CD14-positive monocyte (primary cell): Measurements from ENCODE around the gene VPS52. TPM values are rescaled to one million over a fixed set of nuclear protein-coding genes. Genes with fewer than 3 reads are reported as not detected.

Source experiments
- DNase-seq, 3 donors: peaks; one replicate each; pipeline ENCODE4 v3.0.0-alpha.2; 2011 to 2022
- H2AFZ ChIP-seq: 2 replicates; pipeline ENCODE4 v1.6.0; 2012; ENCODE audit warnings: mild to moderate bottlenecking, low read depth, low read length, inconsistent platforms; ENCODE audit not compliant: insufficient read depth, poor library complexity, severe bottlenecking
- H3K27ac ChIP-seq, 2 donors: 1 replicate in 1 of 2; 2 replicates in 1 of 2; pipeline ENCODE4 v1.5.1; 2012 to 2013; ENCODE audit warnings: low read length in 2 of 2, control low read depth in 1 of 2, inconsistent platforms in 1 of 2, low read depth in 1 of 2, mild to moderate bottlenecking in 1 of 2
- H3K27me3 ChIP-seq, 2 donors: one replicate each; pipeline versions ENCODE4 v1.6.0 to v1.6.1; 2011 to 2013; ENCODE audit warnings: low read length in 2 of 2; ENCODE audit not compliant: control insufficient read depth in 2 of 2, insufficient read depth in 2 of 2
- H3K36me3 ChIP-seq, 2 donors: replicated peaks in 1 of 2; 1 replicate in 1 of 2; 2 replicates in 1 of 2; pipeline versions ENCODE4 v1.5.1 to v1.6.1; 2012 to 2013; ENCODE audit warnings: low read length in 2 of 2, control low read depth in 1 of 2, inconsistent platforms in 1 of 2, mild to moderate bottlenecking in 1 of 2; ENCODE audit not compliant: insufficient read depth in 2 of 2, control insufficient read depth in 1 of 2
- H3K4me1 ChIP-seq, 2 donors: 1 replicate in 1 of 2; 2 replicates in 1 of 2; pipeline versions ENCODE4 v1.5.1 to v1.6.1; 2012 to 2013; ENCODE audit warnings: low read length in 2 of 2, control low read depth in 1 of 2, inconsistent platforms in 1 of 2, mild to moderate bottlenecking in 1 of 2, moderate library complexity in 1 of 2; ENCODE audit not compliant: insufficient read depth in 2 of 2, control insufficient read depth in 1 of 2
- H3K4me2 ChIP-seq: replicated peaks from 2 replicates; pipeline ENCODE3; 2012; ENCODE audit warnings: low read length, moderate library complexity, mild to moderate bottlenecking; ENCODE audit not compliant: poor library complexity, severe bottlenecking; ENCODE audit errors: extremely low read depth
- H3K4me3 ChIP-seq, 3 experiments: fragments of 200-600 bp in 1 of 3; sonication (generic) in 1 of 3; replicated peaks in 1 of 3; 1 replicate in 2 of 3; 2 replicates in 1 of 3; pipeline ENCODE4 v1.5.1; 2011 to 2013; ENCODE audit warnings: low read length in 3 of 3, mild to moderate bottlenecking in 3 of 3, control low read depth in 2 of 3, low read depth in 2 of 3, inconsistent platforms in 1 of 3, moderate library complexity in 1 of 3
- H3K79me2 ChIP-seq: 2 replicates; pipeline ENCODE4 v1.6.0; 2012; ENCODE audit warnings: mild to moderate bottlenecking, control low read depth, inconsistent platforms, low read length, moderate library complexity; ENCODE audit not compliant: insufficient read depth
- H3K9ac ChIP-seq: 2 replicates; pipeline ENCODE4 v1.6.0; 2017; ENCODE audit warnings: low read length, mild to moderate bottlenecking; ENCODE audit not compliant: insufficient read depth, poor library complexity, severe bottlenecking
- H3K9me3 ChIP-seq, 2 donors: replicated peaks in 1 of 2; 1 replicate in 1 of 2; 2 replicates in 1 of 2; pipeline versions ENCODE4 v1.5.1 to v1.6.1; 2012 to 2013; ENCODE audit warnings: low read length in 2 of 2, control low read depth in 1 of 2; ENCODE audit not compliant: control insufficient read depth in 1 of 2, insufficient read depth in 1 of 2
- H4K20me1 ChIP-seq: 2 replicates; pipeline ENCODE4 v1.6.0; 2012; ENCODE audit warnings: mild to moderate bottlenecking, low read length, control low read depth, moderate library complexity; ENCODE audit not compliant: insufficient read depth
- H3K27ac Mint-ChIP-seq, 7 donors: one replicate each; pipeline ENCODE4 v1.8.0; 2020; ENCODE audit warnings: mild to moderate bottlenecking in 7 of 7, mixed read lengths in 7 of 7, moderate library complexity in 6 of 7, inconsistent platforms in 2 of 7
- H3K27me3 Mint-ChIP-seq, 3 donors: one replicate each; pipeline ENCODE4 v1.8.0; 2021 to 2022; ENCODE audit warnings: low read depth in 3 of 3, mild to moderate bottlenecking in 3 of 3, mixed read lengths in 3 of 3, moderate library complexity in 3 of 3, inconsistent platforms in 1 of 3
- H3K36me3 Mint-ChIP-seq, 2 donors: one replicate each; pipeline ENCODE4 v1.8.0; 2020; ENCODE audit warnings: mixed read lengths in 2 of 2, inconsistent platforms in 1 of 2, mild to moderate bottlenecking in 1 of 2
- H3K4me1 Mint-ChIP-seq: one replicate; pipeline ENCODE4 v1.8.0; 2020; ENCODE audit warnings: mild to moderate bottlenecking, mixed read lengths
- H3K4me3 Mint-ChIP-seq, 2 donors: one replicate each; pipeline ENCODE4 v1.8.0; 2020; ENCODE audit warnings: mild to moderate bottlenecking in 2 of 2, mixed read lengths in 2 of 2, moderate library complexity in 1 of 2
- H3K9me3 Mint-ChIP-seq, 7 donors: one replicate each; pipeline ENCODE4 v1.8.0; 2020 to 2022; ENCODE audit warnings: mixed read lengths in 7 of 7, mild to moderate bottlenecking in 6 of 7, moderate library complexity in 6 of 7, inconsistent platforms in 2 of 7
- CTCF ChIP-seq: fragments of 200-600 bp; IDR thresholded peaks from one replicate; pipeline ENCODE4 v1.8.0; 2022; ENCODE audit warnings: antibody characterized with exemption, mild to moderate bottlenecking
- WGBS: methylation state at CpG from one replicate; pipeline ENCODE4 v1.1.5; 2013; ENCODE audit warnings: missing lambda C conversion rate; ENCODE audit not compliant: insufficient coverage; 5-methylcytosine and 5-hydroxymethylcytosine counted together
- intact Hi-C, 2 donors: fragments of 100-400 bp; cut with micrococcal nuclease; formaldehyde crosslinking; loops; one replicate each; pipeline versions ENCODE4 v1.15.0 to v1.15.1; 2023
- polyA plus RNA-seq, 3 donors: library from polyadenylated mRNA; depleted of rRNA in 1 of 3; unstranded in 2 of 3; stranded (reverse) in 1 of 3; fragments of 300-500 nt in 2 of 3; fragments of >200 nt in 1 of 3; fragmentation: Illumina TruSeq in 2 of 3; gene quantifications; 1 replicate in 2 of 3; 2 replicates in 1 of 3; pipeline ENCODE4 v1.2.3, GENCODE V29; 2012 to 2021

Gene VPS52
- polyA plus RNA-seq, 3 donors: 11.0 to 150 (median 14.5) TPM

- Histone ChIP-seq H4K20me1 (peaks cover 75% of the 10 kb centered on the region), H3K4me1 (peaks cover 34 to 36% of the 10 kb centered on the region in 2 donors), H3K9ac (peak overlapping the region; percentile 78), H3K79me2 (peaks cover 88% of the 10 kb centered on the region), H3K36me3 (peaks cover 39 to 62% of the 10 kb centered on the region in 2 donors), H3K9me3 (no peaks in the 10 kb centered on the region), H3K27me3 (no peaks in the 10 kb centered on the region), H2AFZ (peak overlapping the region; percentile 53), H3K27ac (peak overlapping the region; percentile 94 to 98), H3K4me2 (peak overlapping the region; percentile 99), H3K4me3 (peak overlapping the region; percentile 75 to 95 (median 83))
- Mint-ChIP-seq H3K9me3 (peaks cover 0 to 7% (median 0%) of the 10 kb centered on the region in 7 donors), H3K4me3 (peak overlapping the region; percentile 100), H3K27ac (peak overlapping the region; percentile 98 to 100 (median 100)), H3K4me1 (peaks cover 46% of the 10 kb centered on the region), H3K36me3 (peaks cover 40 to 61% of the 10 kb centered on the region in 2 donors), H3K27me3 (peaks cover 0 to 3% (median 0%) of the 10 kb centered on the region in 3 donors)
- DNase-seq: peak; percentile 85 to 88 (median 87)
- intact Hi-C loops: loop anchor here (2.0 to 10.0 kb wide), 3 partner anchors 95 to 99 kb away; partner anchors contain the start of genes RXRB (in 2 of the 2), SLC39A7 (in 2 of the 2), HSD17B8 (in 1 of the 2) and KIFC1 (in 1 of the 2)
- 0% methylated on average over 46 of the region's 54 CpGs for WGBS
- peak; percentile 87 for TF ChIP-seq CTCF
These were observed 27.7 kb upstream of the VPS52 start for GRCh38 chr6:33299237-33299944.

- Histone ChIP-seq H3K4me2 (peak within 1 kb of the TSS; percentile 99), H3K79me2 (peaks cover 85% of the 10 kb centered on the region), H3K27ac (peak within 1 kb of the TSS; percentile 94 to 98), H3K9me3 (no peaks in the 10 kb centered on the region), H3K4me3 (peak within 1 kb of the TSS; percentile 75 to 95 (median 83)), H3K27me3 (no peaks in the 10 kb centered on the region), H3K9ac (peak within 1 kb of the TSS; percentile 78), H4K20me1 (peaks cover 75% of the 10 kb centered on the region), H2AFZ (peak within 1 kb of the TSS; percentile 53), H3K36me3 (peaks cover 39 to 62% of the 10 kb centered on the region in 2 donors), H3K4me1 (peaks cover 34 to 36% of the 10 kb centered on the region in 2 donors)
- H3K27ac Mint-ChIP-seq: peak within 1 kb of the TSS; percentile 98 to 100 (median 100)
- peaks cover 47% of the 10 kb centered on the region for H3K4me1 Mint-ChIP-seq
- peaks cover 0 to 3% (median 0%) of the 10 kb centered on the region in 3 donors for H3K27me3 Mint-ChIP-seq
- peaks cover 40 to 60% of the 10 kb centered on the region in 2 donors for H3K36me3 Mint-ChIP-seq
- H3K4me3 Mint-ChIP-seq: peak within 1 kb of the TSS; percentile 100
- 0% methylated on average over 13 of the region's 34 CpGs for WGBS
- peak; percentile 79 for DNase-seq
- H3K9me3 Mint-ChIP-seq: peaks cover 0 to 7% (median 0%) of the 10 kb centered on the region in 7 donors
- intact Hi-C loops: loop anchor here (2.0 to 10.0 kb wide), 3 partner anchors 96 to 98 kb away; partner anchors contain the start of genes RXRB (in 2 of the 2), SLC39A7 (in 2 of the 2), HSD17B8 (in 1 of the 2) and KIFC1 (in 1 of the 2)
- no peak for TF ChIP-seq CTCF
These were observed 27.1 kb upstream of the VPS52 start, which contains the start of gene RGL2 for GRCh38 chr6:33298773-33299236. RGL2 (minus strand) TSS chr6:33298942; CDS start chr6:33298610, 332 bp downstream.
